ENCODE data around the gene SETX.

- TF ChIP-seq CTCF (IDR thresholded peaks at IDR 0.05) = no peak
- no peak for TF ChIP-seq EZH2 (IDR thresholded peaks at IDR 0.05; ENCODE audit: borderline replicate concordance, insufficient read depth, low read depth, low read length, poor library complexity, severe bottlenecking)
Observed at GRCh38 chr9:132233138-132233537, 121.6 kb downstream of the SETX start.

All from B cell (primary cell).